ENCODE data around the gene ADGRL3.
"Not testable (repeated sequence)": the region's sequence is repeated elsewhere in the genome, so short reads cannot be mapped to it uniquely, and the experiment has no call there.

Gene ADGRL3

DNA sequence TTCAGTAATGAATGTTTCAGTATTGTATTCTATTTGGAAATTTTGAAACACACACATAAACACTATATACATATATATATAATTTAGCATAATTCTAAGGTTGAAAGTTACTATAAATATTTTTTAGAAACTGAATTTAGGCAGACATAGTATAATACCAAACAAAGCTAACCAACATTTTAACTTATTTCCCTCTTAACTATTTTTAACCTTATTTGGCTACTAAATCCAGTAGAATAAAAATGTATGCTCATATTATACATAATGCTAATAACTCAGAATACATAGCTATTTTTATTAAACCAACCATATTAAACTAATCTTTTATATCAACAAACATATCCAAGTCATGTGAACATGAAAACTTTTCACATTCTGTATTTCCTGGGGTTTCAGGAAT is 563.6 kb downstream of the ADGRL3 start:
- DNase-seq, result no peak

DNA sequence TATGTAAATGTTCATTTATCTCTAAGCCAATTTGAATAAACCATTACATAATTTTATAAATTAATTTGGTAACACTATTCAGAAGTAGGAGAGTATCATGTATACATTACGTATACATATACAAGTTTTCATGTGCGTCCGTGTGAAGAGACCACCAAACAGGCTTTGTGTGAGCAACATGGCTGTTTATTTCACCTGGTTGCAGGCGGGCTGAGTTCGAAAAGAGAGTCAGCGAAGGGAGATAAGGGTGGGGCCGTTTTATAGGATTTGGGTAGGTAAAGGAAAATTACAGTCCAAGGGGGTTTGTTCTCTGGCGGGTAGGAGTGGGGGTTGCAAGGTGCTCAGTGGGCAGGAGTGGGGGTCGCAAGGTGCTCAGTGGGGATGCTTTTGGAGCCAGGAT is 564.0 kb downstream of the ADGRL3 start:
- not testable (repeated sequence) for DNase-seq

DNA sequence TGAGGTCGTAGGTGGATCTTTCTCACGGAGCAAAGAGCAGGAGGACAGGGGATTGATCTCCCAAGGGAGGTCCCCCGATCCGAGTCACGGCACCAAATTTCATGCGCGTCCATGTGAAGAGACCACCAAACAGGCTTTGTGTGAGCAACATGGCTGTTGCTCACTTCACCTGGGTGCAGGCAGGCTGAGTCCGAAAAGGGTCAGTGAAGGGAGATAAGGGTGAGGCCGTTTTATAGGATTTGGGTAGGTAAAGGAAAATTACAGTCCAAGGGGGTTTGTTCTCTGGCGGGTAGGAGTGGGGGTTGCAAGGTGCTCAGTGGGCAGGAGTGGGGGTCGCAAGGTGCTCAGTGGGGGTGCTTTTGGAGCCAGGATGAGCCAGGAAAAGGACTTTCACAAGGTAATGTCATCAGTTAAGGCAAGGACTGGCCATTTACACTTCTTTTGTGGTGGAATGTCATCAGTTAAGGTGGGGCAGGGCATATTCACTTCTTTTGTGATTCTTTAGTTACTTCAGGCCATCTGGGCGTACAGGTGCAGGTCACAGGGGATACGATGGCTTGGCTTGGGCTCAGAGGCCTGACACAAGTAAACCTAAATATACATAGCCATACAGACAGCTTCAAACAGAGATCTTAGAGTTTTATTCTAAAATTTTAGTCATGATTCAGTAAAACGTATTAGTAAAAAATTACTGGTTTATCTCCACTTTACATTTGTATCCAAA is 569.5 kb downstream of the ADGRL3 start:
- DNase-seq, result not testable (repeated sequence)

DNA sequence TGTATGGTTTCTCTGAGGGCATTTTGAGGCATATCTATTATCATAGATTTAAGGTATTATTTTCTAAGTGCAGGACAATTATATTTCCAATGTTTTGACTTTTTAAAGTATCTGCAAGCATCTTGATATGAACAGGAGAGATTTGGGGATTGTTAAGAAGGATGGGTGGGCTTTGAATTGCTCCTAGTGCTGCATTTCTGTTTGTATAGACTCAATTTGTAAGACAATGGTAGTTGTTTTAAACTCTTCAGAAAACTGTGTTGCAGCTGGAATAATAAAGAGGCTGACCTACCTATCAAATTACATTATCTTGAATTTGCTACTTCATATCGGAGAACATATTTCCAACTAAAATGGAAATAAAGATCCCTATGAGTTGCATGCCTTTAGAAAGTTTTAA is 570.3 kb downstream of the ADGRL3 start:
- DNase-seq, result no peak

DNA sequence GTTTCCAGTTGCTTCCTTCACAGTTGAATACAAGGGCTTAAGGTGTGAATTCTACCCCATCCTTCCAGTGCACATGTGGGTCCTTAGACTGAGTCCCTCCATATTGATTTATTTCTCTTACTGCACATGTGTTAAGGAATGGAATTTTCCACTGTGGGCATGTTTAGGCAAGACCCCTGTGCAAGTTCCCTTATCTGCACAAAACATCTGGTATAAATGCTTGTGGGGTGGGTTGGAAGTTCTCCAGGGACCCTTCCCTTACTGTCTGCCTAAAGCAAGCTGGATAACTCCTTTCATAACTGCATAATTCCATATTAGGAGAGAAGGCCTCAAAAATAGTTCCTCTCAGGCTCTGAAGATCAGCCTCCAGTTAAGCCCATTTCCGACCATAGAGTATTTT is 570.9 kb downstream of the ADGRL3 start:
- no peak for DNase-seq

DNA sequence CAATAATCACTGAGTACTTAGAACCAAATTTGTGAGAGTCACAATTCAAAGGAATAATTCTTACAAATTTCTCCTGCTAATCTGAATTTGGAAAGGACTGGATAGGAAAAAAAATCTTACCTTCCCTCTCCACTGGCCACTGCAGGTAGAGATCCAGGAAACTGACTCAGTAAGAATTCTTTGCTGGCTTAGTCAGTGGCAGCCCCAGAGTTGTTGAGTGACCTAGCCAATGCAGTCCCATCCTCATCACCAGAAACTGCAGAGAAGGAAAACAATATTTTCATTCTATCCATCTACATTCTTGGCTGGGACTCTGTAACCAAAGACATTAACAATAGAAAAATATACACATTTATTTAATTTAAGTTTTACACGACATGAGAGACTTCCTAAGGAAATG is 572.0 kb downstream of the ADGRL3 start:
- no peak for DNase-seq

DNA sequence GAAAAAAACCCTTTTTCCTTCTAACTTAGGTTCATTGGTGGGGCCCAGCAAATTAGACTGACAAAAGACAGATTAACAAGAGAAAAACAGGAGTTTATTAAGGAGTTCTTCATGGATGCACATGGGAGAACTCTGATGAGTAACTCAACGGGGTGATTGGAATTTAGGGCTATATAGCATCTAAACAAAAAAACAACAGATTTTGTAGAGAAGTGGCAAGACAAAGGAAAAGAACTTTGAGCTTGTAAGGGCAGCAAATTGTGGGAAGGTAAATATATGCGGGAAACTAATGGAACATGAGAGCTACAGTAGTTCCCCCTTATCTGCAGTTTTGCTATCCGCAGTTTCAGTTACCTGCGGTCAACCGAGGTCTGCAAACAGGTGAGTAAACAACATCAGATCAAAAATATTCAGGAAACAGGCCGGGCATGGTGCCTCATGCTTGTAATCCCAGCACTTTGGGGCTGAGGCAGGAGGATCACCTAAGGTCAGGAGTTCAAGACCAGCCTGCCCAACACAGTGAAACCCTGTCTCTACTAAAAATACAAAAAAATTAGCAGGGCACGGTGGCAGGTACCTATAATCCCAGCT is 573.6 kb downstream of the ADGRL3 start:
- no peak for DNase-seq

DNA sequence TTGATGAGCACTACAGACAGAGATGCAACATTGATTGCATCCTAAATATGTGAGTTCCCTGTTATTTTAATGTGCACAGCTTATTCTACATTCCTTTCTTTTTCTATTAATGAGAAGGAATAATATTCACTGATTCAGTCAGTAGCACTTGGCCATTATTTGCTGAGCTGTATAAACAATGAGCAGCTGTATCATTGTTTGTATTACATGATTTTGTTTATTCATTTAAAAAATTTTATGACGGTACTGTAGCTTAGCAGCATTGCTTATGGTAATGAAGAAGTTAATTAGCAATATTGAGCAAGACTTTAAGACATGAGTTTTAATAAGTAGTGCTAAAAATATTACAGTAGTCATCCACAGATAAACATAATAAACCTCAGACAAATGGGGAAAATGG is 582.0 kb downstream of the ADGRL3 start:
- DNase-seq, result no peak

DNA sequence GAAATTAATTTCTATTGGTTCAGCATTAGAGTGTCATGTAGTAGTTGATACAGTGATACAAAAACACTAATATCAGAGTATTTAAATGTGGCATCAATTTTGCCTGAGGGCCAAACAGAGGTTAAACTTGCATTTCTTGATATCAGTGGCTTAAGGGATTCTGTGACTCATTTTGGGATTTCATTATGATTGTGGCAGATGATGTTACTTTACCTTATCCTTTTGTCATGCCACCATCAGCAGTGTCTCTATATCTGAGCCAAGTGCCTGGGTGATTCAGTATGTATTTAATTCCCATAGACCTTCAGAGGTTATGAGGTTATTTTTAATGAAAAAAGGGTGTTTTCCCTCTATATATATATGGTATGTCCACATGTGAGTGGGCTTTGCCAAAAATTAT is 582.9 kb downstream of the ADGRL3 start:
- no peak for DNase-seq

DNA sequence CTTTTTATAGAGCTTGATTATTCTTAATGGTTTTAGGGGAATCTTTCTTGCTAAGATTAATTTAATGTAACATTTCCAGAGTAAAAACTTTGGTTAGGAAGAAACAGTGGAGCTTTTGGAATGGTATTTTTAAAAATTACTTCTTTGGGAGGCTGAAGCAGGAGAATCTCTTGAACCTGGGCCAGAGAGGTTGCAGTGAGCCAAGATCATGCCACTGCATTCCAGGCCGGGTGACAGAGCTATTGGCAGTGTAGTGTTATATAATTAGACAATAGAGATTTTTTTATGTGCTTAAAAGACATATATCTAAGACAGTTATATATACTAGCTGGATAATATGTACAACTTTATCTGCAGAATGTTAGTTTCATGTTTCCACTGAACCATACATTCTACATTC is 585.6 kb downstream of the ADGRL3 start:
- DNase-seq, result no peak

DNA sequence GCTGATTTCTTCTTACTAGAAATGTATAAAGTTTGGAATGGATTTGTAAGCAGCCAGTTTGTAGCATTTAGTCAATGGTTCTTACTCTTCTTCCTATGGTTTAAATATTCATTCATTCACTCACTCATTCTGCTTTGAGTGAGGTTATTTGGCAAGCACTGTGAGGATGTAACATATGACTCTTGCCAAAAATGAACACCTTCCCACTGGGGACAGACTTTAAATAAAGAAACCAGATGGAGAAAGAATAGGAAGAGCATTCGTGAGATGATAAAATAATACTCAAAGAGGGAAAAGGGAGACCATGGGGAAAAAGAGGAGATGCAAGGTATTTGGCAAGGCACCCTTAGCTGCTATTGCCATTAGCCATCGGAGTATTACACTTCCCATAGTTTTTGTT is 586.1 kb downstream of the ADGRL3 start:
- no peak for DNase-seq

DNA sequence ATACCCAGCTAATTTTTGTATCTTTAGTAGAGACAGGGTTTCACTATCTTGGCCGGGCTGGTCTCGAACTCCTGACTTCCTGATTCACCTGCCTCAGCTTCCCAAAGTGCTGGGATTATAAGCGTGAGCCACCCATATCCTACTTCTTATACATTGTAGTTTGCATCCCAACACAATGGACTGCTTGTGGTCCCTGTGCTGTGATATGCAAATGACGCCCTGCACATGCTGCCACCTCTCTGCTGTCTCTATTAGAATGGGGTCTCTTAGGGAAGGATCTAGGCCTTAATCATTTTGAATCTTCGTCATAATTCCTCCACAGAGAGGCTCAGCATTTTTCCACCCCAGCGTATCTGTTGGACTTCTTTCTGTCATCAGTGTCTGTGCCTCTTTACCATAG is 595.9 kb downstream of the ADGRL3 start:
- no peak for DNase-seq

DNA sequence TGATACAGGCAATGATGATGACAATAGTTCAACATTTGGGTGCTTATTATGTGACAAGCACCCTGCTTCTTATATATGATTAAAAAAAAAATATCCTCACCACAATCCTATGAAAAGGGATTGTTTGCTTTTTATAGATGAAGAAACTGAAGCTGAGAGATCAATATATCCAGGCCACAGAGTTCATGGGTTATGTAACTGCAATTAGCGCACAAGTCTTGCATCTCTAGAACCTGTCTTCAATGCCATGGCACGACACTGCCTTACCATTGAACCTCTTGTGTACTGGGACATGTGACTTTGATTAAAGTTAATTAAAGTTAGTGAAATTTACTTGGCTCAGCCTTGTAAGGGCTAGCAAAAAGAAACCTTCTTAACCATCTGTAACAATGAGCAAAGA is 599.7 kb downstream of the ADGRL3 start:
- no peak for DNase-seq

DNA sequence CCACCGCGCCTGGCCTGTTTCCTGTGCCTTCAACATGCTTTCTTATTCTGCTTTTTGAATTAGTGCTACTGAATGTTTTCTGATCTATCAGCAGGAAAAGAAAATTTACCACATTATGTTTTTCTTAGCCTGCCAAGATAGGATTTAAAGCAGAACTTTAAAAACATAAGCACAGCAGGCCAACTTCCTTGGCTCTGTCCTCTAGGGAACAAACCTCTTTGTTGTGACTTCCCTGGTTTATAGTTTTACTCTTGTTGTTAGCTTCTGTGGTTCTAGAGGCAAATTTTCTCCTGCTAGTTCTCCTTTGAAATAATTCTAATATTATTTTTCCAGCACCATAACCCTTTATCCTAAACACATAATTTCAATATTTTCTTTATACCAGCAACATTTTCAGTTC is 605.1 kb downstream of the ADGRL3 start:
- no peak for DNase-seq

DNA sequence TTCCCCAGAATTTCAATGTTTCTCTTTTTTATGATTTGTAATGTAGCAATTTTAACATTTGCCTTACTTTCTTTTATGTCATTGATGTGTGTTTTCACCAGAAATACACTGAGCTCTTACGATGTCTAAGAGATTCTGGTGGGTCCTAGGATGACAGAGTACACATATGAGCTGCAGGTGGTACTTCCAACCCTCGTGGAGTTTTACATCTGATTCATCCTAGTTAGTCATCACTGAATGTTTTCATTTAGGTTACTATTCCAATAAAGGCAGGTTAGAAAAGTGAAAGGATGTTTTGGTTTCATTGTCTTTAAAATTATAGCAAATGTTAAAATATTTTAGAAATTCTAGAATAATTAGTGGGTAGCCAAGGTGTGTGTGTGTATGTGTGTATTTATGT is 605.9 kb downstream of the ADGRL3 start:
- DNase-seq, result no peak

DNA sequence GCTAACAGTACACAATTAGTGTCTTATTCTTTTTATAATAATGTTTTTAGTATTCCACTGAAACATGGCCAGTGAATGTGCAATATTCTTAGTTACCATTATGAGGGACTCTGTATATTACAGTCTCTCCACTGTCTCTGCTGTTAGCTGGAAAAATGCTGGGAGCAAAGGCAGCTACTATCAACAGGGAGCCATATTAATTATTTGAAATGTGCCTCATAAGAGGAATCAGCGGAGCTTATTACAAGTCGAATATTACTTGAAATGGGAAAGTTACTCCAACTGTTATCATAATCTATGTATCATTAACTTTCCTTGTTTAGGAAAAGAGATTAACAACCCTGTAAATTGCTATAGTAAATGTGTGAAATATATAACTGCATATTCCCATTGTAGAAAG is 612.0 kb downstream of the ADGRL3 start:
- no peak for DNase-seq

DNA sequence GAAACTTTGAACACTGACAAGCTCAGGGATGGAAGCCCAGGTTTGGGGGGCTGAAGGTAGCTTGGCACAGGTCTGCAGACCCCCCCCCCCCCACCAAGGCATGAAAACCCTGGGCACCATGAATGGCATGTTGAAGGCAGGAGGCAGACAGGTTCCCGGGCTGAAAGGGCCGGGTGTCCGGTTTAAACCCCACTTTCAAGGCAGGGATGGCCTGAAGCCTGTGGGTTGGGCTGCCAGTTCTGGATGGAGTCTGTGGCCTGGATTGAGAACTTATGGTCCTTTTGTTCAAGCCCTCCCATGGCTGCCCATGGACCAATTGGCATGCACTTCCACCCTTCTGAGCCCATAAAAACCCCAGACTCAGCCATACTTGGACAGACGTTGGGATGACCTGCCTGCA is 616.9 kb downstream of the ADGRL3 start:
- no peak for DNase-seq

DNA sequence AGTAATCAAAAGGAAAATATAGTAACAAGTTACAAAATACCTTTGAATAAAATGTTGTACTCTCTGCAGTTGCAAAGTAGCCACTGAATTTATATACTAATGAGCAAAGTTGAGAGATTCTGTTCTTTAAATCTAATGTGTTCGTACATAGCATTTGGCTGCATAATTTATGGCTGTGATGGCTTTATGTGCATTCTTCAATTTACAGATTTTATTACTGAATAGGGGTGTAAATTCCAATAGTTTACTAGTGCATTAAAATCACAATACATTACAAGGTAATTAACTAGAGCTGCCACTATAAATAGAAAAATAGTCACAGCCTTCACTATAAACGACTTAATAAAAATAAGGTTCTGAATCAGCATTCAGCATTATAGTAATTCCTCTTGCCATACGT is 620.0 kb downstream of the ADGRL3 start:
- no peak for DNase-seq

DNA sequence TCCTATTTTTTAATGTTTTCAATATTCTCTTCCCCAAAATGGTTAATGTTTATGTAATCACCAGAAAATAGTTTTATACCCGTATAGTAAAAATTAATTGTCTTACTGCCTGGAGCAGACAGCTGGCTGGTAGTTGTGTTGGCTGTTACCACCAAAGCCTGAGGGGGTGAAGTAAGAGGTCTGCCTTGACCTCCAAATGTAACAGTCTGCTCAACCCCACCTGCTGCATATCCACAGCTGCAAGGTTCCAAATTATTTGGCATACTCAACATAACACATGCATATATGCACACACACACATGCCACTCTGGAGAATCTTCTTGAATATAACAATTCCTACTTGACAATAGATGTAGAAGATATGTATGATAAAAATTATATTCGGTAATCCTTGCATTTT is 624.3 kb downstream of the ADGRL3 start:
- no peak for DNase-seq

DNA sequence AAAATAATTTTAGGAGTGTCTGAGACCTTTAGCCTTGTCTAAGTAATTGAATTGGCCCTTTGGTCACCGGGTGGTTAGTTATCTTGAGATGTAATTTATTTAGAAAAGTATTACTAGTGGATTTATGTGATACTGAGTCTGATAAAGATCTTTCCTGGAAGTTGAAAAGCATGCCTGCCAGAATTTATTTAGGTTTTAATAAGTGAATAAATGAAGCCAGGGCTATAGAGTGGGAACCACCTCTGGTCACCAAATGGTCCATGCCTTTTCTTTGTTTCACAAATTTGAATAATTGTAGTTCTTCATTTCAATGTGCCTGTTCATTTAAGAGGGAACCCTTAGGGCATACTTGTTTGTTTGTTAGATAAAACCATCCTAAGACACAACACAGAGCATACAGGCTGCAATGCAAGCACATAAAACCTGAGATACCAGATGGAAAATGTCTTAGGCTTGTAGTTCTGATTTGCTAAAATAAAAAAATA is 627.8 kb downstream of the ADGRL3 start:
- DNase-seq, result no peak

DNA sequence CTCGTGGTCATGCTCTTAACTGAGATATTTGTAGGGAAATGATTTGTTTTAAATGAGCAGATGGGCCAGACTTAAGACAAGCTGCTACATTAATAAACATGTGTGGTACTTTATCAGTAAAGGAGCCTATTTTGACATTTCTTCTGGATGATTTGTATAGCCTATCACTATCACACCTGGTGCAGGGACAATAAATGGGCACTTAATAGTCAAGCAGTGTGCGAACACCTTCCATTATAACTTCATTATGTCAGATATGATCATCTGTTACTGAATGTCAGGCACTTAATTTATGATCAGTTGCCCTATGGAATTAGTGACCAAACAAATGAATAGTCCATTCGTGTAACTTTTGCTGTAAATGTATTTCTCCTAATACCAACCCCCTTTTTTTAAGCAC is 628.8 kb downstream of the ADGRL3 start:
- no peak for DNase-seq

DNA sequence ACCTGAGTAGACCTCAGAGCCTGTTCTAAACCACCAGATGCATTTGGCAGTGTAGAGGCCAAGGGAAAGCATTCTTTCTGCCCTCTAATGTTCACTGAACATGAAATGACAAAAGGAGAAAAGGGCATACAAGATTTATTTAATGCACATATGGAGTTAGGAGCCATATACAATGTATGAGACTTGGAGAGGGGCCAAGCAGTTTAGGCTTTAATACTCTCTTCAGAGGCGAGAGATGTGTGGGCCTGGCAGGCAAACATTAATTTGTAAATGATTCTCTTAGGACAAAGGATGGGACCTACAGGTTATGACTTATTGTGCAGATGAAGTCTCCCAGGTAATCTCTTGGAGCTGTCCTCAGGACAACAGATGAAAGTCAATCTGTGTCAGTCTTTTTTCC is 631.9 kb downstream of the ADGRL3 start:
- no peak for DNase-seq

DNA sequence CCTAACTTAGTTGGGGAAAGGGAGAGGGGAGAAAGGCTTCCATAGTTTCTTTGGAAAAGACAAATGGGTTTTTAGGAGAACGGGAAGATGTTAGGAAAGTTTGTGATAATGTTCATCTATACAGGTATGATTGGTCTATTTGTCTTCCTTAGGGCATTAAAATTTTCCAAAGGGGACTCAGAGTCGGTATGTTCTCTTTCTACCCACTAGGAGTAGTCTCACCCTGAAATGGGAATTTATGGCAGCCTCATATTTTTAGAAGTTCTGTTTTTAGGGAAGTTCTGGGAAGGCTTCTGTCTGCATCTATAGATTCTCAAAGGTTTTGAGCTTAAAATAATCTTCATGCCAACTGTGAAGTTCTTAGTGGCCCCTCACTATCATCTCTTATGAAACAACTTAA is 637.3 kb downstream of the ADGRL3 start:
- no peak for DNase-seq

DNA sequence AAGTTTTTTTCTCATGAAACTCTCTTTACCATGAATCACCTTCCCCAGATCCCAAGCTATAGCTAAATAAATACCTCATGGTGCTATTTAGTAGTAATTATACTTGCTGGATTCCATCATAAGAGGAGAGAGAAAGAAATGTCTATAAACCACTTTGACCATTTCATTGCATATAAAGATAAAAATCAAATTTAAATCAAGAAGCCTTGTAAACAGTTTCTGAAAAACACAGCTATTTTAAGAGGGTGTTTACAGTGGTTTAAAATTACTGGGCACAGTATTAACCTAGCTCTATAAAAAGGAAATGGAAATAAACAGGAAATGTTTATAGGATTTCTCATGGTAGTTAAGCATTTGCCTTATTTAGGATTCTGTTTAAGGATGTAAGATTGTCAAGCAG is 637.9 kb downstream of the ADGRL3 start:
- no peak for DNase-seq

DNA sequence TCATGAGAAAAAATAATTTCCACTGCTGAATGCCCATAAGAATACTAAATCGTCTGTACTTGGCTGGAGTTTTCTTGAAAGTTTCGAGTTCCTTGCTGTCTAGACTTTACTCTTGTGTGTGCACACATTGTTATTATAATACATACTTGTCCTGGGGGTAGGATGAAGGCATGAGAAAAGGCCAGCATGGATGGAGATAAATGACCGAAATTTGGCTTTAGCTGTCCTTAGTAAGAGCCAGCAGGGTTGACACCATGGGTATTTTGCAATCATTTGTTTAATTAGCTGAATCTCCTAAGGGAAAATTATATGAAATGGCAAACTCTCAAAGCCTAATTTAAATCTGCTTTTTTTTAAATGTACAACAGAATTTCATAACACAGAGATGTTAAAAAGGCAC is 641.6 kb downstream of the ADGRL3 start:
- no peak for DNase-seq
